GM19035 (cell line): ENCODE measurements around the gene COL23A1.

Experiments
- ATAC-seq: cut with Tn5 transposase; IDR thresholded peaks from one replicate; pipeline ENCODE4 v1.9.1; 2021; ENCODE audit not compliant: unreplicated experiment

COL23A1 gene

GRCh38 chr5:178536541-178537466, 53.4 kb downstream of the COL23A1 start:
- ATAC-seq = no peak

GRCh38 chr5:178535299-178536175, 54.7 kb downstream of the COL23A1 start:
- ATAC-seq = no peak

- no peak for ATAC-seq
Measured at GRCh38 chr5:178533136-178533535, 57.1 kb downstream of the COL23A1 start.

GRCh38 chr5:178532666-178533065, 57.5 kb downstream of the COL23A1 start:
- no peak for ATAC-seq

- ATAC-seq = no peak
Measured at GRCh38 chr5:178532236-178532635, 58.0 kb downstream of the COL23A1 start.

GRCh38 chr5:178531786-178532185, 58.4 kb downstream of the COL23A1 start:
- ATAC-seq = no peak

- ATAC-seq = no peak
Measured at GRCh38 chr5:178530526-178530925, 59.7 kb downstream of the COL23A1 start.

GRCh38 chr5:178529080-178529479, 61.1 kb downstream of the COL23A1 start:
- ATAC-seq = no peak

- ATAC-seq = no peak
Measured at GRCh38 chr5:178527458-178528307, 62.5 kb downstream of the COL23A1 start.

- ATAC-seq = no peak
Measured at GRCh38 chr5:178526773-178527457, 63.3 kb downstream of the COL23A1 start.

GRCh38 chr5:178525906-178526732, 64.1 kb downstream of the COL23A1 start:
- no peak for ATAC-seq

GRCh38 chr5:178524093-178524882, 65.9 kb downstream of the COL23A1 start:
- ATAC-seq = no peak

GRCh38 chr5:178522361-178522760, 67.8 kb downstream of the COL23A1 start:
- ATAC-seq = no peak

GRCh38 chr5:178520851-178521250, 69.3 kb downstream of the COL23A1 start:
- ATAC-seq = no peak

GRCh38 chr5:178519804-178520203, 70.4 kb downstream of the COL23A1 start:
- no peak for ATAC-seq

GRCh38 chr5:178519155-178519554, 71.0 kb downstream of the COL23A1 start:
- ATAC-seq = no peak

GRCh38 chr5:178516504-178517235, 73.5 kb downstream of the COL23A1 start:
- ATAC-seq = no peak
